K562 (cell line): Measurements from ENCODE around the gene ZNF613. TPM values are rescaled to one million over a fixed set of nuclear protein-coding genes. Genes with fewer than 3 reads are reported as not detected.

Experiments
- ATAC-seq: fragments of 200-7000 bp; cut with Tn5 transposase; 3 replicates; pipeline ENCODE4 v1.9.1; 2020; ENCODE audit warnings: moderate library complexity
- BruUV-seq: library from RNA; stranded (reverse); fragments of 400-500 nt; replicated peaks from 2 replicates; lab custom pipeline; 2021; lab: Mats Ljungman, UMichigan
- CTCF ChIA-PET: fragments of 300-600 bp; formaldehyde crosslinking; extraction: SDS; loops from one replicate; lab custom pipeline; 2021; ENCODE audit warnings: low intra/inter-chr PET ratio; lab: Yijun Ruan, JAX
- POLR2A ChIA-PET: fragments of 300-600, 350-650 bp; sonication (Branson Sonifier 250); formaldehyde crosslinking; extraction: SDS; loops from one replicate; lab custom pipeline; 2021; ENCODE audit warnings: antibody characterized with exemption, inconsistent platforms; lab: Yijun Ruan, JAX
- DNase-seq, 4 experiments: peaks; one replicate each; pipeline versions ENCODE4 v3.0.0 to v3.0.0-alpha.2; 2011 to 2018; ENCODE audit warnings: low spot score in 3 of 4, mixed read lengths in 3 of 4; ENCODE audit errors: extremely low read depth in 1 of 4
- FAIRE-seq: peaks from 2 replicates; lab custom pipeline; 2011; peaks lifted over from hg19 to GRCh38; lab: Jason Lieb, UNC
- H2AFZ ChIP-seq: 2 replicates; pipeline ENCODE4 v1.6.0; 2011; ENCODE audit warnings: low read depth, low read length, control low read depth, inconsistent platforms
- H3K27ac ChIP-seq: fragments of 200-600 bp; 3 replicates; pipeline ENCODE4 v1.8.0; 2011; ENCODE audit warnings: low read depth, mild to moderate bottlenecking, control low read depth, inconsistent platforms, low read length, moderate library complexity, mixed read lengths; ENCODE audit errors: extremely low read depth
- H3K27me3 ChIP-seq, 2 experiments: fragments of 300-600 bp in 1 of 2; 2 replicates in 1 of 2; 3 replicates in 1 of 2; pipeline versions ENCODE4 v1.6.0 to v1.8.0; 2011; ENCODE audit warnings: inconsistent platforms in 2 of 2, low read length in 2 of 2, mild to moderate bottlenecking in 1 of 2, mixed read lengths in 1 of 2, moderate library complexity in 1 of 2; ENCODE audit not compliant: control insufficient read depth in 2 of 2, insufficient read depth in 2 of 2
- H3K36me3 ChIP-seq: fragments of 300-600 bp; 3 replicates; pipeline ENCODE4 v1.8.0; 2011; ENCODE audit warnings: mild to moderate bottlenecking, low read length, inconsistent platforms; ENCODE audit not compliant: control insufficient read depth, insufficient read depth
- H3K4me1 ChIP-seq, 2 experiments: fragments of 200-600 bp in 1 of 2; replicated peaks in 1 of 2; 2 replicates in 1 of 2; 3 replicates in 1 of 2; pipeline versions ENCODE4 v1.5.1 to v1.8.0; 2011; ENCODE audit warnings: inconsistent platforms in 2 of 2, low read length in 2 of 2, mild to moderate bottlenecking in 1 of 2, mixed read lengths in 1 of 2, moderate library complexity in 1 of 2; ENCODE audit not compliant: control insufficient read depth in 2 of 2, insufficient read depth in 2 of 2
- H3K4me2 ChIP-seq: 2 replicates; pipeline ENCODE4 v1.6.1; 2011; ENCODE audit warnings: low read length, control low read depth, inconsistent platforms, mixed read lengths; ENCODE audit not compliant: insufficient read depth
- H3K4me3 ChIP-seq: fragments of 200-600 bp; sonication (generic), shearing (Covaris generic); 2 replicates; pipeline ENCODE4 v1.5.1; 2016; ENCODE audit warnings: control low read depth, inconsistent platforms
- H3K79me2 ChIP-seq: fragments of 200-600 bp; 3 replicates; pipeline ENCODE4 v1.8.0; 2011; ENCODE audit warnings: low read length, inconsistent platforms; ENCODE audit not compliant: control insufficient read depth, insufficient read depth
- H3K9ac ChIP-seq, 2 experiments: 2 replicates each; pipeline versions ENCODE4 v1.6.0 to v1.6.1; 2011; ENCODE audit warnings: low read depth in 2 of 2, low read length in 2 of 2, control low read depth in 1 of 2, inconsistent platforms in 1 of 2, mild to moderate bottlenecking in 1 of 2, mixed read lengths in 1 of 2; ENCODE audit not compliant: insufficient read depth in 1 of 2
- H3K9me1 ChIP-seq: one replicate; pipeline ENCODE4 v1.6.0; 2011; ENCODE audit warnings: inconsistent platforms, mild to moderate bottlenecking, low read length, moderate library complexity; ENCODE audit not compliant: control insufficient read depth, insufficient read depth
- H3K9me3 ChIP-seq: replicated peaks from 2 replicates; pipeline ENCODE4 v1.5.1; 2011; ENCODE audit warnings: low read depth, low read length, inconsistent platforms; ENCODE audit not compliant: control insufficient read depth, insufficient read depth
- H4K20me1 ChIP-seq: replicated peaks from 2 replicates; pipeline ENCODE4 v1.6.1; 2011; ENCODE audit warnings: low read length, inconsistent platforms, mixed read lengths; ENCODE audit not compliant: control insufficient read depth, insufficient read depth
- CEBPZ ChIP-seq: fragments of 150-350 bp; IDR thresholded peaks from 2 replicates; pipeline ENCODE4 v1.6.1; 2014; ENCODE audit warnings: low read depth, mild to moderate bottlenecking, low read length, borderline replicate concordance
- EGR1 ChIP-seq: fragments of 450-650 bp; conservative IDR thresholded peaks from 2 replicates; pipeline ENCODE4 v1.6.1; 2017; ENCODE audit warnings: mild to moderate bottlenecking
- KLF6 ChIP-seq: fragments of 250-450 bp; sonication (Bioruptor Pico); IDR thresholded peaks from 2 replicates; pipeline ENCODE4 v1.4.0; 2020; ENCODE audit warnings: mild to moderate bottlenecking, moderate library complexity, borderline replicate concordance
- PURB ChIP-seq: sonication (generic); formaldehyde crosslinking; IDR thresholded peaks from 2 replicates; pipeline ENCODE4 v1.9.0; 2021; ENCODE audit warnings: low read depth, mild to moderate bottlenecking, missing genetic modification reagents
- TRIM24 ChIP-seq, 2 experiments: fragments of 450-650 bp; IDR thresholded peaks; 2 replicates each; pipeline ENCODE4 v1.6.1; 2016
- ZNF586 ChIP-seq: fragments of 450-650 bp; formaldehyde crosslinking; conservative IDR thresholded peaks from 2 replicates; pipeline ENCODE4 v1.4.0; 2020; ENCODE audit warnings: mild to moderate bottlenecking, moderate library complexity
- ZNF75A ChIP-seq: fragments of 450-650 bp; formaldehyde crosslinking; IDR thresholded peaks from 2 replicates; pipeline ENCODE4 v1.4.0; 2020; ENCODE audit warnings: mild to moderate bottlenecking
- WGBS: fragments of 100-300 bp; shearing (Covaris generic); methylation state at CpG from one replicate; pipeline ENCODE4 v1.1.6; 2016; ENCODE audit warnings: low coverage, mixed read lengths; ENCODE audit not compliant: insufficient coverage; ENCODE audit errors: missing lambda C conversion rate; 5-methylcytosine and 5-hydroxymethylcytosine counted together
- in situ Hi-C: fragments of 300-500 bp; cut with MboI; formaldehyde crosslinking; loops from 4 replicates; pipeline ENCODE4 v1.15.0; 2018; ENCODE audit warnings: inconsistent platforms, mixed read lengths
- intact Hi-C: fragments of 100-400 bp; cut with micrococcal nuclease; formaldehyde crosslinking; loops from 2 replicates; pipeline ENCODE4 v1.14.2; 2022
- polyA plus RNA-seq, 8 experiments: library from polyadenylated mRNA; depleted of rRNA in 4 of 8; stranded (reverse) in 5 of 8; unstranded in 3 of 8; fragments of >200 nt; fragmentation: Nextera tagmentation in 2 of 8; fragmentation: Illumina TruSeq in 1 of 8; extraction: Ambion mirVana in 2 of 8; extraction: Trizol in 1 of 8; gene quantifications; 2 replicates each; pipeline versions ENCODE4 v1.2.1 to v1.2.3, GENCODE V29; 2011 to 2014; ENCODE audit warnings: inconsistent platforms in 1 of 8, missing spikeins in 1 of 8
- total RNA-seq, 7 experiments: library from RNA; depleted of rRNA in 6 of 7; stranded (reverse); fragments of >200 nt in 6 of 7; fragmentation: Illumina TruSeq in 2 of 7; extraction: Trizol in 2 of 7; gene quantifications; 2 replicates each; pipeline versions ENCODE4 v1.2.1 to v1.2.3, GENCODE V29; 2011 to 2021; ENCODE audit warnings: low replicate concordance in 1 of 7

The ZNF613 gene
- total and polyA plus RNA-seq, 9 of the 15 experiments (the other 6 are each of a cell fraction or from before 2014, with no cell fraction given), result 2.1 to 4.5 (median 2.7) TPM

GRCh38 chr19:51965583-51965982 is 38.3 kb downstream of the ZNF613 start:
- in situ Hi-C loops, result no loop called here
- no peaks in the 10 kb centered on the region for H3K79me2 ChIP-seq
- H3K9ac ChIP-seq, result no peak overlapping the region
- H3K36me3 ChIP-seq, result 0 out of 3 replicates have a peak, but pooled peaks cover 7% of the 10 kb centered on the region
- TF ChIP-seq ZNF75A, result peak; percentile 90
- TF ChIP-seq PURB (CRISPR knock-in tag), result no peak
- TF ChIP-seq, all 486 proteins: peak for 1
- Histone ChIP-seq H3K9me1 (no peaks in the 10 kb centered on the region), H3K27me3 (no peaks in the 10 kb centered on the region), H3K4me3 (no peak overlapping the region), H2AFZ (no peak overlapping the region), H3K27ac (no peak overlapping the region), H3K4me2 (no peak overlapping the region), H4K20me1 (no peaks in the 10 kb centered on the region), H3K4me1 (peaks cover 0 to 7% of the 10 kb centered on the region in 2 experiments; a peak in 1 of 5 replicates), H3K9me3 (peaks cover 11% of the 10 kb centered on the region)
- intact Hi-C loops, result no loop called here
- FAIRE-seq, result no peak
- CTCF ChIA-PET, result no interaction called here
- DNase-seq, result no peak
- no TSS peak for BruUV-seq
- 9% methylated on average over 5 of the region's 5 CpGs for WGBS
- POLR2A ChIA-PET, result no interaction called here
- no peak for ATAC-seq

GRCh38 chr19:51970718-51971117 is 43.4 kb downstream of the ZNF613 start:
- Histone ChIP-seq H3K4me1 (no peaks in the 10 kb centered on the region), H3K9me3 (peaks cover 15% of the 10 kb centered on the region), H3K9me1 (no peaks in the 10 kb centered on the region), H3K27ac (no peak overlapping the region), H3K4me2 (no peak overlapping the region), H3K9ac (no peak overlapping the region), H3K79me2 (no peaks in the 10 kb centered on the region), H3K4me3 (no peak overlapping the region), H4K20me1 (no peaks in the 10 kb centered on the region), H3K27me3 (no peaks in the 10 kb centered on the region), H2AFZ (no peak overlapping the region), H3K36me3 (0 out of 3 replicates have a peak, but pooled peaks cover 2% of the 10 kb centered on the region)
- POLR2A ChIA-PET, result interaction anchor here (0.6 kb wide), 1 partner anchor 501 kb away, joined by 3 read pairs; no protein-coding TSS in a partner anchor
- no TSS peak for BruUV-seq
- FAIRE-seq (no peak), DNase-seq (no peak), ATAC-seq (no peak)
- intact Hi-C loops, result no loop called here
- WGBS, result 0% methylated on average over 1 of the region's 1 CpG
- CTCF ChIA-PET, result no interaction called here
- in situ Hi-C loops, result no loop called here
- TF ChIP-seq TRIM24 (IDR thresholded peaks at IDR 0.05) (no peak), EGR1 (no peak), CEBPZ (no peak), KLF6 (no peak), ZNF586 (CRISPR knock-in tag) (no peak)
